ENCODE measurements around the gene SS18L1.

GRCh38 chr20:62222972-62223371 is 79.4 kb downstream of the SS18L1 start:
- no peak for TF ChIP-seq CTCF (IDR thresholded peaks at IDR 0.05)
- no peak for TF ChIP-seq EP300 (IDR thresholded peaks at IDR 0.05)
